ENCODE results near the gene PRODH2. TPM values are rescaled to one million over a fixed set of nuclear protein-coding genes. Genes with fewer than 3 reads are reported as not detected.
A peak's percentile ranks its signal among the peaks of the same experiment; 100 is the strongest.

Gene PRODH2
- total and polyA plus RNA-seq, 2 of the 13 experiments (the other 11 are each of a cell fraction or from before 2014, with no cell fraction given): 86.7 to 118 TPM

- TF ChIP-seq ZNF687 (CRISPR knock-in tag; IDR thresholded peaks at IDR 0.05): peak; percentile 70
- peak; percentile 45; the same call in 1 of the 2 replicates for TF ChIP-seq RXRA (CRISPR knock-in tag; IDR thresholded peaks at IDR 0.05)
- TF ChIP-seq PAXIP1 (CRISPR knock-in tag; conservative IDR thresholded peaks at IDR 0.05): peak; percentile 53
- TF ChIP-seq SIN3B (IDR thresholded peaks at IDR 0.05; ENCODE audit: low read length): no peak
- 0 out of 2 replicates have a peak, but pooled peaks have one; percentile 13 for TF ChIP-seq ZFX (CRISPR knock-in tag; IDR thresholded peaks at IDR 0.05; ENCODE audit: low read depth)
- TF ChIP-seq MYPOP (CRISPR knock-in tag; IDR thresholded peaks at IDR 0.05): 0 out of 2 replicates have a peak, but pooled peaks have one; percentile 39
- TF ChIP-seq SOX13 (IDR thresholded peaks at IDR 0.05): no peak
- TF ChIP-seq SOX13 (CRISPR knock-in tag; conservative IDR thresholded peaks at IDR 0.05 in 1 of 2, IDR thresholded peaks at IDR 0.05 in 1 of 2): peak in 1 of 2 experiments; percentile 56; a peak in 2 of 4 replicates
These were observed 35.4 kb downstream of the PRODH2 start (continued) for GRCh38 chr19:35777086-35777841.
